22Rv1 (cell line): ENCODE data around the gene MYD88.

Experiments used
- ZFX ChIP-seq: fragments of 450-650 bp; IDR thresholded peaks from 2 replicates; pipeline ENCODE4 v1.6.1; 2017; ENCODE audit warnings: antibody characterized with exemption, borderline replicate concordance
- TF ChIP-seq, protein P1 (sequence below): fragments of 450-650 bp; IDR thresholded peaks from 2 replicates; pipeline ENCODE4 v1.5.1; 2017; ENCODE audit warnings: mild to moderate bottlenecking

GRCh38 chr3:38136777-38137614 lies 1.5 kb upstream of the MYD88 start, which contains the start of gene ACAA1:
- TF ChIP-seq, protein P1, sequence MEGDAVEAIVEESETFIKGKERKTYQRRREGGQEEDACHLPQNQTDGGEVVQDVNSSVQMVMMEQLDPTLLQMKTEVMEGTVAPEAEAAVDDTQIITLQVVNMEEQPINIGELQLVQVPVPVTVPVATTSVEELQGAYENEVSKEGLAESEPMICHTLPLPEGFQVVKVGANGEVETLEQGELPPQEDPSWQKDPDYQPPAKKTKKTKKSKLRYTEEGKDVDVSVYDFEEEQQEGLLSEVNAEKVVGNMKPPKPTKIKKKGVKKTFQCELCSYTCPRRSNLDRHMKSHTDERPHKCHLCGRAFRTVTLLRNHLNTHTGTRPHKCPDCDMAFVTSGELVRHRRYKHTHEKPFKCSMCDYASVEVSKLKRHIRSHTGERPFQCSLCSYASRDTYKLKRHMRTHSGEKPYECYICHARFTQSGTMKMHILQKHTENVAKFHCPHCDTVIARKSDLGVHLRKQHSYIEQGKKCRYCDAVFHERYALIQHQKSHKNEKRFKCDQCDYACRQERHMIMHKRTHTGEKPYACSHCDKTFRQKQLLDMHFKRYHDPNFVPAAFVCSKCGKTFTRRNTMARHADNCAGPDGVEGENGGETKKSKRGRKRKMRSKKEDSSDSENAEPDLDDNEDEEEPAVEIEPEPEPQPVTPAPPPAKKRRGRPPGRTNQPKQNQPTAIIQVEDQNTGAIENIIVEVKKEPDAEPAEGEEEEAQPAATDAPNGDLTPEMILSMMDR = no peak
- no peak for TF ChIP-seq ZFX
